Bladder microvascular endothelial cell (primary cell): Measurements from ENCODE around the gene ZNF462. TPM values are rescaled to one million over a fixed set of nuclear protein-coding genes. Genes with fewer than 3 reads are reported as not detected.

ENCODE experiments used
- total RNA-seq: library from RNA; depleted of rRNA; stranded (reverse); fragments of >200 nt; gene quantifications from 2 replicates; pipeline ENCODE4 v1.2.3, GENCODE V29; 2014

The ZNF462 gene
- 6.8 and 21.3 TPM in 2 replicates for total RNA-seq

DNA sequence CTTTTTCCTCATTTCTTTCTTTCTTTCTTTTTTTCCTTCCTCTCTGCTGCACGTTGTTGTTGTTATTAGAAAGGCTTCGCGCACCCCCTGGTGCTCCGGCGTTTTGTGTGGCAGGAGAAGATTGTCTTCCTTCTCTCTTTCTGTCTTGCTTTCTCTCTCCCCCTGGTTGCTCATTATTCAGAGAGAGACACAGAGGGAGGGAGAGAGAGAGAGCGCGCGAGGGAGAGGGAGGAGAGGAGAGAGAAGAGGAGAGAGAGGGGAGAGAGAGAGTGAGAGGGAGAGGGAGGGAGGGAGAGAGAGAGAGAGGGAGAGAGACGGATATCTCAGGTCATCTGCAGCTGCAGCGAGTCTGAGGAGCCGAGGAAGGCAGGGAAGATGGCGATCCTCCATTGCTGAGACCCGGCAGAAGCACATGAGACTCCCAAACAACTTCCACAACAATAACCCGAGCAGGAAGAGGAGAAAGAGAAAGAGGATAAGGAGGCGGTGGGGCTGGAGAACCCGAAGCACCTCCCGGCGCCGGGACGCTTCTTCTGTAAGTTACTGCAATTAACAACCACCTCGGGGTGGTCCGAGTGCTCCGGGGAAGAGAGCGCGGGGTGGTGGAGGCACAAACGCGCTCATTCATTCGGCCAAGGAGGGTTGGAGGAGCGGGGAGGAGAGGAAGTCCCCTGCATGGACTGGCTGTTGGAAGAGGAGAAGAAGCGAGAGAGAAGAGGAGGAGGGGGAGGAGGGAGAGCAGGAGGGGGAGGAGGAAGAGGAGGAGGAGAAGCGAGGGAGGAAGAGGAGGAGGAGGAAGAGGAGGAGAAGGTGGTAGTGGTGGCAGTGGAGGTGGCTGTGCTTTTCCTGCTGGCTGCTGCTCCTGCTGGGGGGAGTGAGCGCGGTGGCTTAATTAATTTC is at the start of gene ZNF462:
ZNF462 (plus strand) TSS at position 346 of the 900 bp plus-strand sequence. CDS start 60,218 bp downstream, outside the sequence.

